ENCODE data around the gene HSPB6.
"Not testable (repeated sequence)": the region's sequence is repeated elsewhere in the genome, so short reads cannot be mapped to it uniquely, and the experiment has no call there.

The HSPB6 gene

GRCh38 chr19:35756377-35757230, at the start of gene HSPB6:
HSPB6 (minus strand) TSS chr19:35757029; CDS start chr19:35757008, 21 bp downstream.
- FAIRE-seq (no peak), DNase-seq (ENCODE audit: low spot score) (no peak)

- DNase-seq (ENCODE audit: low spot score): no peak
- FAIRE-seq: no peak
Observed at GRCh38 chr19:35806597-35806996, 49.8 kb upstream of the HSPB6 start.

- DNase-seq (ENCODE audit: low spot score): no peak
- FAIRE-seq: no peak
Observed at GRCh38 chr19:35805526-35806102, 48.8 kb upstream of the HSPB6 start.

- FAIRE-seq (no peak), DNase-seq (ENCODE audit: low spot score) (no peak)
Observed at GRCh38 chr19:35801828-35802227, 45.0 kb upstream of the HSPB6 start.

GRCh38 chr19:35797663-35798062, 40.8 kb upstream of the HSPB6 start:
- FAIRE-seq (no peak), DNase-seq (ENCODE audit: low spot score) (no peak)

GRCh38 chr19:35796645-35797542, 40.1 kb upstream of the HSPB6 start:
- DNase-seq (ENCODE audit: low spot score): no peak
- no peak for FAIRE-seq

- not testable (repeated sequence) for FAIRE-seq; DNase-seq (ENCODE audit: low spot score)
Observed at GRCh38 chr19:35795564-35795963, 38.7 kb upstream of the HSPB6 start.

GRCh38 chr19:35793381-35794165, 36.7 kb upstream of the HSPB6 start:
- no peak for DNase-seq (ENCODE audit: low spot score)
- FAIRE-seq: no peak

- no peak for DNase-seq (ENCODE audit: low spot score)
- FAIRE-seq: no peak
Observed at GRCh38 chr19:35792888-35793287, 36.1 kb upstream of the HSPB6 start.

GRCh38 chr19:35792312-35792711, 35.5 kb upstream of the HSPB6 start:
- DNase-seq (ENCODE audit: low spot score) (no peak), FAIRE-seq (no peak)

- DNase-seq (ENCODE audit: low spot score): no peak
- no peak for FAIRE-seq
Observed at GRCh38 chr19:35791814-35792279, 35.0 kb upstream of the HSPB6 start.

- DNase-seq (ENCODE audit: low spot score): no peak
- no peak for FAIRE-seq
Observed at GRCh38 chr19:35790981-35791813, 34.4 kb upstream of the HSPB6 start.

- FAIRE-seq (no peak), DNase-seq (ENCODE audit: low spot score) (no peak)
Observed at GRCh38 chr19:35789978-35790944, 33.4 kb upstream of the HSPB6 start.

GRCh38 chr19:35789195-35789977, 32.6 kb upstream of the HSPB6 start:
- DNase-seq (ENCODE audit: low spot score) (no peak), FAIRE-seq (no peak)

- FAIRE-seq (no peak), DNase-seq (ENCODE audit: low spot score) (no peak)
Observed at GRCh38 chr19:35788205-35788960, 31.6 kb upstream of the HSPB6 start.

- DNase-seq (ENCODE audit: low spot score): no peak
- no peak for FAIRE-seq
Observed at GRCh38 chr19:35787227-35787799, 30.5 kb upstream of the HSPB6 start.

All from RCC 7860 (cell line).